Osteoblast (primary cell): ENCODE measurements around the gene SLC22A31. TPM values are rescaled to one million over a fixed set of nuclear protein-coding genes. Genes with fewer than 3 reads are reported as not detected.
"Not testable (repeated sequence)": the region's sequence is repeated elsewhere in the genome, so short reads cannot be mapped to it uniquely, and the experiment has no call there.

Source experiments
- DNase-seq: peaks from one replicate; pipeline ENCODE4 v3.0.0; 2011; ENCODE audit warnings: low spot score, mixed read lengths; ENCODE audit not compliant: insufficient read length; ENCODE audit errors: missing footprints
- H2AFZ ChIP-seq: 2 replicates; pipeline ENCODE4 v1.6.0; 2011; ENCODE audit warnings: mild to moderate bottlenecking, low read length
- H3K27ac ChIP-seq: 2 replicates; pipeline ENCODE4 v1.5.1; 2011; ENCODE audit warnings: mild to moderate bottlenecking, low read depth, low read length, moderate library complexity
- H3K27me3 ChIP-seq: 2 replicates; pipeline ENCODE4 v1.6.0; 2012; ENCODE audit warnings: mild to moderate bottlenecking, control low read depth, inconsistent platforms, low read length, moderate library complexity; ENCODE audit not compliant: insufficient read depth
- H3K36me3 ChIP-seq: 2 replicates; pipeline ENCODE4 v1.5.1; 2011; ENCODE audit warnings: mild to moderate bottlenecking, low read length, control low read depth, moderate library complexity; ENCODE audit not compliant: insufficient read depth
- H3K4me1 ChIP-seq: 2 replicates; pipeline ENCODE4 v1.5.1; 2011; ENCODE audit warnings: mild to moderate bottlenecking, low read length, control low read depth, moderate library complexity; ENCODE audit not compliant: insufficient read depth
- H3K4me2 ChIP-seq: 2 replicates; pipeline ENCODE4 v1.6.0; 2011; ENCODE audit warnings: mild to moderate bottlenecking, low read length; ENCODE audit not compliant: insufficient read depth
- H3K4me3 ChIP-seq: fragments of 200-600 bp; sonication (generic); 3 replicates; pipeline ENCODE4 v1.5.1; 2012; ENCODE audit warnings: mild to moderate bottlenecking, low read length, inconsistent platforms; ENCODE audit not compliant: insufficient read depth
- H3K79me2 ChIP-seq: 2 replicates; pipeline ENCODE4 v1.6.0; 2012; ENCODE audit warnings: mild to moderate bottlenecking, low read length, control low read depth, inconsistent platforms; ENCODE audit not compliant: insufficient read depth
- H3K9me3 ChIP-seq: 2 replicates; pipeline ENCODE4 v1.5.1; 2011; ENCODE audit warnings: low read depth, low read length, control low read depth
- H4K20me1 ChIP-seq: 2 replicates; pipeline ENCODE4 v1.6.0; 2012; ENCODE audit warnings: mild to moderate bottlenecking, low read length, control low read depth; ENCODE audit not compliant: insufficient read depth
- total RNA-seq: library from RNA; depleted of rRNA; stranded (reverse); fragments of >200 nt; gene quantifications from 2 replicates; pipeline ENCODE4 v1.2.3, GENCODE V29; 2012
- TF ChIP-seq, protein P1 (sequence below): IDR thresholded peaks from 2 replicates; pipeline ENCODE4 v1.5.1; 2011; ENCODE audit warnings: mild to moderate bottlenecking, low read depth, low read length, moderate library complexity; ENCODE audit errors: extremely low read depth

SLC22A31 gene
- total RNA-seq, 1 donor: not detected

GRCh38 chr16:89168381-89169189 is 31.8 kb downstream of the SLC22A31 start:
- no peaks in the 10 kb centered on the region for H4K20me1 ChIP-seq
- H3K27me3 ChIP-seq: peaks cover 8% of the 10 kb centered on the region
- peak; percentile 86 for DNase-seq
- TF ChIP-seq, protein P1, sequence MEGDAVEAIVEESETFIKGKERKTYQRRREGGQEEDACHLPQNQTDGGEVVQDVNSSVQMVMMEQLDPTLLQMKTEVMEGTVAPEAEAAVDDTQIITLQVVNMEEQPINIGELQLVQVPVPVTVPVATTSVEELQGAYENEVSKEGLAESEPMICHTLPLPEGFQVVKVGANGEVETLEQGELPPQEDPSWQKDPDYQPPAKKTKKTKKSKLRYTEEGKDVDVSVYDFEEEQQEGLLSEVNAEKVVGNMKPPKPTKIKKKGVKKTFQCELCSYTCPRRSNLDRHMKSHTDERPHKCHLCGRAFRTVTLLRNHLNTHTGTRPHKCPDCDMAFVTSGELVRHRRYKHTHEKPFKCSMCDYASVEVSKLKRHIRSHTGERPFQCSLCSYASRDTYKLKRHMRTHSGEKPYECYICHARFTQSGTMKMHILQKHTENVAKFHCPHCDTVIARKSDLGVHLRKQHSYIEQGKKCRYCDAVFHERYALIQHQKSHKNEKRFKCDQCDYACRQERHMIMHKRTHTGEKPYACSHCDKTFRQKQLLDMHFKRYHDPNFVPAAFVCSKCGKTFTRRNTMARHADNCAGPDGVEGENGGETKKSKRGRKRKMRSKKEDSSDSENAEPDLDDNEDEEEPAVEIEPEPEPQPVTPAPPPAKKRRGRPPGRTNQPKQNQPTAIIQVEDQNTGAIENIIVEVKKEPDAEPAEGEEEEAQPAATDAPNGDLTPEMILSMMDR: no peak
- H3K79me2 ChIP-seq: no peaks in the 10 kb centered on the region
- no peaks in the 10 kb centered on the region for H3K9me3 ChIP-seq
- H3K36me3 ChIP-seq: no peaks in the 10 kb centered on the region
- peaks cover 7% of the 10 kb centered on the region for H3K4me1 ChIP-seq
- H3K4me3 ChIP-seq: no peak overlapping the region
- H3K27ac ChIP-seq: no peak overlapping the region
- H3K4me2 ChIP-seq: no peak overlapping the region
- H2AFZ ChIP-seq: no peak overlapping the region

DNA sequence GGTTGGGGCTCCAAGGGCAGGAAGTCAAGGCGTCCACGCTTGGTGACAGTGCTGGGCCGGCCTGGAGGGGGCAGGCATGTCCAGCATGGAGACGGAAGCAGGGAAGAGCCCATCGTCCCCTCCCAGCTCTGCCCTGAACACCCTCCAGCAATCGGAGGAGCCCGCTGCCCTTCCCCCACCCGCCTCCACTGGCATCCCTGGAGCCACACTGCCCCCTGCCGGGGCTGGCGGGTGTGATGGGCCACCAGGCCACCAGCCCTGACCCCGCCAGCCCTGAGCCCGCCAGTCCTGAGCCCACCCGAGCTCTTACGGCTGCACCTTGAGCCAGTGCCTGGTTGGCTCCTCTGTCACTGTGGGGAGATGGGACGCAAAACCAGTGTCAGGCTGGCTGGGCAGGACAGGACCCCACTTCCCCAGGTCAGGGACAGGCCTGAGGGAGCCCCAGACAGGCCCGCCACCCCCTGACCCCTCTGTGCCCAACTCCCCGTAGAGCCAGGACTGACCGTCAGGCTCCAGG is 32.9 kb downstream of the SLC22A31 start:
- Histone ChIP-seq H3K4me3 (peak overlapping the region; percentile 51), H4K20me1 (no peaks in the 10 kb centered on the region), H3K79me2 (no peaks in the 10 kb centered on the region), H2AFZ (peak overlapping the region; percentile 78), H3K4me1 (peaks cover 7% of the 10 kb centered on the region), H3K4me2 (peak overlapping the region; percentile 61), H3K27ac (no peak overlapping the region), H3K9me3 (no peaks in the 10 kb centered on the region), H3K27me3 (peaks cover 8% of the 10 kb centered on the region), H3K36me3 (no peaks in the 10 kb centered on the region)
- peak; percentile 100 for DNase-seq
- TF ChIP-seq, protein P1: peak; percentile 65

DNA sequence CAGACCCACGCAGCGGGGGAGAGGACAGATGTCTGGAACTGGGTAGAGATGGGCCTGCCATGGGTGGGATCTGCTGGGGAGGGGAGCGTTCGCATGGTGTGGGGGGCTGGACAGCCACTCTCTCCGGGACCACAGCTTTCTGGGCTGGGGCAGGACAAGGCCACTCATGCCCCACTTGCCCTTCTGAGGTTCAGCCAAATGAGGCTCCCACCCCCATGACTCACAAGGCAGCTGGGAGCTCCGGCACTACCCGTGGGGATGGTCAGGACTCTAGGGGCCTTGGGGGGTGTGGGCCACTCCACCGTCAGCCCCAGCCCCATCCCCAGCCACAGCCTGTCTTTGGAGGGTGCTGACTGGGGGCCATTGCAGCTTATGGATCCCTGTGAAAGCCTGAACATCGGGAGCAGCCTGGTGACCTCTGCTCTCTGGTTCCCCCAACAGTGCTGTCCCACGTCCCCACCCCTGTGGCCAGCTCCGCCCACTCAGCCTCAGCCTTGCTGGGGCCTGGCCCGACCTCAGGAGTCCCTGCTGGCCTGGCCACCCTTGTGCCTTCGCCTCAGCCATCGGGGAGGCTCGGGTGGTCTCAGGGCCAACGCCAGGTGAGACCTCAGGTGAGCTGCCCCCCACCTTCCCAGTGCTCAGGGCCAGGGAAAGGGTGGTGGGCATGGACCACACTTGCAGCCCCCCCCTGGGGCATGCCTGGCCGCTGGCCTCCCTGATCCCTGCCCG is 33.5 kb downstream of the SLC22A31 start:
- TF ChIP-seq, protein P1: no peak
- peak; percentile 97 for DNase-seq
- Histone ChIP-seq H4K20me1 (no peaks in the 10 kb centered on the region), H3K27me3 (peaks cover 5% of the 10 kb centered on the region), H3K4me2 (peak overlapping the region; percentile 61), H3K4me3 (peak overlapping the region; percentile 51), H3K9me3 (no peaks in the 10 kb centered on the region), H3K27ac (no peak overlapping the region), H2AFZ (peak overlapping the region; percentile 78), H3K79me2 (no peaks in the 10 kb centered on the region), H3K4me1 (peaks cover 7% of the 10 kb centered on the region), H3K36me3 (no peaks in the 10 kb centered on the region)

DNA sequence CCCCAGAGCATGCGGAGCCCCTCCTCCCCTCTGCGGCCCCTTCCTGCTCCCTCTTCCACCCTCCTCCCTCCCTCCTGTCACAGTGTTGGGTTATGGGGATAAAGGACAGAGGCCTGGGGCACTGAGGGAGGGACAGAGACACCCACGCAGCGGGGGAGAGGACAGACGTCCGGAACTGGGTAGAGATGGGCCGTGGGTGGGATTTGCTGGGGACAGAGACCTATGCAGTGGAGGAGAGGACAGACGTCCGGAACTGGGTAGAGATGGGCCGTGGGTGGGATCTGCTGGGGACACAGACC is 34.7 kb downstream of the SLC22A31 start:
- H3K79me2 ChIP-seq, H3K4me2 ChIP-seq, H3K9me3 ChIP-seq, H4K20me1 ChIP-seq, H3K27ac ChIP-seq, H3K4me1 ChIP-seq, H3K36me3 ChIP-seq, H3K4me3 ChIP-seq, DNase-seq, H3K27me3 ChIP-seq, H2AFZ ChIP-seq: not testable (repeated sequence)
